Breast epithelium (tissue), 4 donors: ENCODE results near the gene JPH2. TPM values are rescaled to one million over a fixed set of nuclear protein-coding genes. Genes with fewer than 3 reads are reported as not detected.

Source experiments
- DNase-seq, 2 donors: peaks; one replicate each; pipeline ENCODE4 v3.0.0-alpha.2; 2019; ENCODE audit warnings: low spot score in 2 of 2
- H3K27ac ChIP-seq, 2 donors: fragments of 200-600 bp; sonication (generic) in 1 of 2; one replicate each; pipeline ENCODE4 v1.5.1; 2016 to 2019; ENCODE audit warnings: mild to moderate bottlenecking in 1 of 2
- H3K27me3 ChIP-seq, 2 donors: fragments of 200-600 bp; sonication (generic) in 1 of 2; one replicate each; pipeline versions ENCODE4 v1.5.1 to v1.6.0; 2017 to 2019; ENCODE audit warnings: control low read depth in 1 of 2, mild to moderate bottlenecking in 1 of 2
- H3K36me3 ChIP-seq: fragments of 200-600 bp; one replicate; pipeline ENCODE4 v1.5.1; 2019
- H3K4me1 ChIP-seq, 2 donors: fragments of 200-600 bp; sonication (generic); one replicate each; pipeline ENCODE4 v1.5.1; 2016 to 2019; ENCODE audit warnings: control low read depth in 1 of 2
- H3K4me3 ChIP-seq, 3 donors: fragments of 200-600 bp; sonication (generic); 1 replicate in 2 of 3; 2 replicates in 1 of 3; pipeline ENCODE4 v1.5.1; 2016 to 2019; ENCODE audit warnings: mild to moderate bottlenecking in 3 of 3, moderate library complexity in 2 of 3
- H3K9me3 ChIP-seq, 2 donors: fragments of 200-600 bp; sonication (generic) in 1 of 2; one replicate each; pipeline ENCODE4 v1.5.1; 2016 to 2019; ENCODE audit warnings: control low read depth in 1 of 2
- CTCF ChIP-seq, 3 donors: fragments of 450-650 bp; IDR thresholded peaks; one replicate each; pipeline ENCODE4 v1.5.1; 2016 to 2017; ENCODE audit warnings: antibody characterized with exemption in 3 of 3, mild to moderate bottlenecking in 3 of 3, moderate library complexity in 3 of 3
- POLR2A ChIP-seq: fragments of 450-650 bp; IDR thresholded peaks from one replicate; pipeline ENCODE4 v1.6.1; 2016; ENCODE audit warnings: antibody characterized with exemption, mild to moderate bottlenecking, moderate library complexity
- POLR2AphosphoS5 ChIP-seq, 3 donors: sonication (generic); formaldehyde crosslinking; IDR thresholded peaks; one replicate each; pipeline ENCODE4 v1.6.1; 2017; ENCODE audit warnings: antibody characterized with exemption in 3 of 3
- intact Hi-C: fragments of 100-400 bp; cut with DNase I; formaldehyde crosslinking; loops from one replicate; pipeline ENCODE4 v1.15.1; 2023; ENCODE audit warnings: low total_unique reads
- total RNA-seq, 3 donors: library from RNA; depleted of rRNA; stranded (reverse); fragments of >200 nt; gene quantifications; one replicate each; pipeline ENCODE4 v1.1.0, GENCODE V29; 2016

The JPH2 gene
- total RNA-seq, 3 donors from 2014 or later, result 9.3 to 16.4 (median 16.2) TPM

GRCh38 chr20:44065401-44066340 is 121.3 kb downstream of the JPH2 start:
- TF ChIP-seq POLR2AphosphoS5 (IDR thresholded peaks at IDR 0.05) (no peak), CTCF (IDR thresholded peaks at IDR 0.05) (no peak), POLR2A (no peak)
- H3K36me3 ChIP-seq, result no peaks in the 10 kb centered on the region
- no peaks in the 10 kb centered on the region for H3K4me1 ChIP-seq

GRCh38 chr20:44064501-44065400 is 122.2 kb downstream of the JPH2 start:
- Histone ChIP-seq H3K9me3 (no peaks in the 10 kb centered on the region), H3K27ac (no peak overlapping the region), H3K27me3 (peaks cover 0 to 5% of the 10 kb centered on the region in 2 donors), H3K4me1 (no peaks in the 10 kb centered on the region), H3K4me3 (no peak overlapping the region), H3K36me3 (no peaks in the 10 kb centered on the region)
- intact Hi-C loops, result no loop called here
- peak; percentile 12 to 47 for DNase-seq
- TF ChIP-seq POLR2A (no peak), CTCF (IDR thresholded peaks at IDR 0.05) (no peak), POLR2AphosphoS5 (IDR thresholded peaks at IDR 0.05) (no peak)

More at GRCh38 chr20:44065401-44066340, 121.3 kb downstream of the JPH2 start:
- intact Hi-C loops, result no loop called here
- Histone ChIP-seq H3K27me3 (peaks cover 0 to 7% of the 10 kb centered on the region in 2 donors), H3K4me3 (no peak overlapping the region), H3K27ac (no peak overlapping the region), H3K9me3 (no peaks in the 10 kb centered on the region)
- peak in 1 of 2 donors; percentile 1 for DNase-seq

Other genes with a start within 250 kb of the JPH2 start
- gene OSER1, start 23.6 kb upstream of the JPH2 start, total RNA-seq, result 10 to 100 TPM; 59.6 to 73.8 (median 67.2) TPM
- not detected for gene GDAP1L1, start 60.1 kb upstream of the JPH2 start, total RNA-seq
- gene FITM2, start 124.0 kb upstream of the JPH2 start, total RNA-seq, result 10 to 100 TPM in 1 of 3 donors, 1 to 10 TPM in 2; 8.8 to 17.0 (median 9.2) TPM
- not detected for gene R3HDML, start 149.9 kb upstream of the JPH2 start, total RNA-seq
- 1 to 10 TPM in 1 of 3 donors, not detected in 2; 1.6 TPM for gene HNF4A, start 168.5 kb upstream of the JPH2 start, total RNA-seq